ENCODE measurements around the gene GP1BB. TPM values are rescaled to one million over a fixed set of nuclear protein-coding genes. Genes with fewer than 3 reads are reported as not detected.

GP1BB gene
- polyA plus RNA-seq, 1 donor from 2014 or later, result 42.0 TPM

DNA sequence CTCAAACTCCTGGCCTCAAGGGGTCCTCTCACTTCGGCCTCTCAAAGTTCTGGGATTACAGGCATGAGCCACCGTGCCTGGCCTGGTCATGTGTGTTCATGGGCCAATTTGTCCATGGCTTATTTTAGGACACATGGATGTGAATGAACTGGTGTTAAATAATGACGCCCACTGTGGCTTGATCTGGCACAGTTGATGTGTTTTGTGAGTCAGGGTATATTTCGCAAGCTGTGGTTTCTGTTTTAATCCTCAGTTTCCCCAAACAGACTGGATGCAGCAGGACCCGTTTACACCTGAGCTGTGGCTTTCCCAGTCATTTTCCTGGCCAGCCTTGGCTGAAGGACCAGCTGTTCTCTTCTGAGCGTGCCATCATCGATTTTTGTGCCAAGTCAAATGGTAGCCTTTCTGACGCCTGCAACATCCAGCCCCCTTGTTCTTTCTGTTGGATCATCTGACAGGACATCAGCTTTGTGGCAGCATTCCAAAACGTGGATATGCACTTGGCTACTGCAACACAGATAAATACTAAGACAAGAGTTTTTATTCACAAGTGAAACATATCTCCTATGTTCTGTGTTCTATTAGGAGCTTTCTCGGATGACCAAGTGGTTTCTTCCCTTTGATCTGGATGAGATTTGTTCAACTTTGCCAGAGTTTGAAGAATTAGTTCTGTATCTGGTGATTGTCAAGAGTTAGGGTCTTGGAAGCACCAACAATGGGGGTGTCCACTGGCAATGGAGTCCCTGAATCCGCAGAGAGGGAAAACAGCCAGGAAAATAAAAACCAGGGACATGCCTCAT lies 49.0 kb upstream of the GP1BB start:
- Histone ChIP-seq H3K4me2 (ENCODE audit: low read length) (no peak overlapping the region), H3K9me2 (ENCODE audit: insufficient read depth, low read length) (no peaks in the 10 kb centered on the region), H3K9me3 (ENCODE audit: low read length) (no peaks in the 10 kb centered on the region)

DNA sequence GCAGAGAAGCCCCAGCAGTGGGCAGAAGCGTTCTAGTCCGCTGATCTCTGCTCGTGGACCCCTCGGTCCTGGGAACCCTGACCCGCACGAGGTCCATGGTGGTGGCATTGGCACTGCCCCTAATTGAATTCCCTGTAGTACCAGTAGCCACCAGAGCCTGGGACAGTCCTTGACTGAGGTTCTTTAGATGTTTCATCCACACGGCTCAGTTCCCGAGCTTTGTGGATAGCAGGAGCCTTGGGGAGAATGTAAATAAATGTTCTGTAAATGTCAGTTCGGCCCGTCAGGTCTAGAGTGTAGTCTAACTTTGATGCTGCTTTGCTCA lies 48.4 kb upstream of the GP1BB start:
- H3K4me2 ChIP-seq (ENCODE audit: low read length), result no peak overlapping the region
- no peak overlapping the region for H3K27ac ChIP-seq (ENCODE audit: low read length)
- no peaks in the 10 kb centered on the region for H3K27me3 ChIP-seq (ENCODE audit: insufficient read depth, low read depth, low read length)
- H3F3A ChIP-seq (ENCODE audit: insufficient read depth, low read length, poor library complexity, severe bottlenecking), result no peaks in the 10 kb centered on the region
- no peak for TF ChIP-seq SMC3 (conservative IDR thresholded peaks at IDR 0.05; ENCODE audit: poor library complexity)
- no peak for TF ChIP-seq MXI1 (conservative IDR thresholded peaks at IDR 0.05; ENCODE audit: poor library complexity, severe bottlenecking)
- TF ChIP-seq, protein P1, sequence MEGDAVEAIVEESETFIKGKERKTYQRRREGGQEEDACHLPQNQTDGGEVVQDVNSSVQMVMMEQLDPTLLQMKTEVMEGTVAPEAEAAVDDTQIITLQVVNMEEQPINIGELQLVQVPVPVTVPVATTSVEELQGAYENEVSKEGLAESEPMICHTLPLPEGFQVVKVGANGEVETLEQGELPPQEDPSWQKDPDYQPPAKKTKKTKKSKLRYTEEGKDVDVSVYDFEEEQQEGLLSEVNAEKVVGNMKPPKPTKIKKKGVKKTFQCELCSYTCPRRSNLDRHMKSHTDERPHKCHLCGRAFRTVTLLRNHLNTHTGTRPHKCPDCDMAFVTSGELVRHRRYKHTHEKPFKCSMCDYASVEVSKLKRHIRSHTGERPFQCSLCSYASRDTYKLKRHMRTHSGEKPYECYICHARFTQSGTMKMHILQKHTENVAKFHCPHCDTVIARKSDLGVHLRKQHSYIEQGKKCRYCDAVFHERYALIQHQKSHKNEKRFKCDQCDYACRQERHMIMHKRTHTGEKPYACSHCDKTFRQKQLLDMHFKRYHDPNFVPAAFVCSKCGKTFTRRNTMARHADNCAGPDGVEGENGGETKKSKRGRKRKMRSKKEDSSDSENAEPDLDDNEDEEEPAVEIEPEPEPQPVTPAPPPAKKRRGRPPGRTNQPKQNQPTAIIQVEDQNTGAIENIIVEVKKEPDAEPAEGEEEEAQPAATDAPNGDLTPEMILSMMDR (IDR thresholded peaks at IDR 0.05; ENCODE audit: poor library complexity, severe bottlenecking), result no peak
- TF ChIP-seq EZH2 (IDR thresholded peaks at IDR 0.05; ENCODE audit: borderline replicate concordance, insufficient read depth, low read length, poor library complexity, severe bottlenecking), result no peak
- TF ChIP-seq TAF1 (IDR thresholded peaks at IDR 0.05; ENCODE audit: low read depth), result no peak
- TF ChIP-seq EP300 (conservative IDR thresholded peaks at IDR 0.05; ENCODE audit: poor library complexity, severe bottlenecking), result no peak
- TF ChIP-seq, protein P2, sequence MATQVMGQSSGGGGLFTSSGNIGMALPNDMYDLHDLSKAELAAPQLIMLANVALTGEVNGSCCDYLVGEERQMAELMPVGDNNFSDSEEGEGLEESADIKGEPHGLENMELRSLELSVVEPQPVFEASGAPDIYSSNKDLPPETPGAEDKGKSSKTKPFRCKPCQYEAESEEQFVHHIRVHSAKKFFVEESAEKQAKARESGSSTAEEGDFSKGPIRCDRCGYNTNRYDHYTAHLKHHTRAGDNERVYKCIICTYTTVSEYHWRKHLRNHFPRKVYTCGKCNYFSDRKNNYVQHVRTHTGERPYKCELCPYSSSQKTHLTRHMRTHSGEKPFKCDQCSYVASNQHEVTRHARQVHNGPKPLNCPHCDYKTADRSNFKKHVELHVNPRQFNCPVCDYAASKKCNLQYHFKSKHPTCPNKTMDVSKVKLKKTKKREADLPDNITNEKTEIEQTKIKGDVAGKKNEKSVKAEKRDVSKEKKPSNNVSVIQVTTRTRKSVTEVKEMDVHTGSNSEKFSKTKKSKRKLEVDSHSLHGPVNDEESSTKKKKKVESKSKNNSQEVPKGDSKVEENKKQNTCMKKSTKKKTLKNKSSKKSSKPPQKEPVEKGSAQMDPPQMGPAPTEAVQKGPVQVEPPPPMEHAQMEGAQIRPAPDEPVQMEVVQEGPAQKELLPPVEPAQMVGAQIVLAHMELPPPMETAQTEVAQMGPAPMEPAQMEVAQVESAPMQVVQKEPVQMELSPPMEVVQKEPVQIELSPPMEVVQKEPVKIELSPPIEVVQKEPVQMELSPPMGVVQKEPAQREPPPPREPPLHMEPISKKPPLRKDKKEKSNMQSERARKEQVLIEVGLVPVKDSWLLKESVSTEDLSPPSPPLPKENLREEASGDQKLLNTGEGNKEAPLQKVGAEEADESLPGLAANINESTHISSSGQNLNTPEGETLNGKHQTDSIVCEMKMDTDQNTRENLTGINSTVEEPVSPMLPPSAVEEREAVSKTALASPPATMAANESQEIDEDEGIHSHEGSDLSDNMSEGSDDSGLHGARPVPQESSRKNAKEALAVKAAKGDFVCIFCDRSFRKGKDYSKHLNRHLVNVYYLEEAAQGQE (IDR thresholded peaks at IDR 0.05; ENCODE audit: borderline replicate concordance), result no peak
- TF ChIP-seq RAD21 (conservative IDR thresholded peaks at IDR 0.05), result no peak
- no peak for TF ChIP-seq POLR2AphosphoS5 (IDR thresholded peaks at IDR 0.05)
- H4K20me1 ChIP-seq (ENCODE audit: insufficient read depth), result no peaks in the 10 kb centered on the region
- no peak overlapping the region for H3K4me3 ChIP-seq (ENCODE audit: low read length)
- no peaks in the 10 kb centered on the region for H3K79me2 ChIP-seq (replicated peaks; ENCODE audit: insufficient read depth, low read length)
- no peaks in the 10 kb centered on the region for H3K36me3 ChIP-seq (ENCODE audit: insufficient read depth, low read length)
- no peak overlapping the region for H2AFZ ChIP-seq (ENCODE audit: low read depth, low read length)
- H3K9me2 ChIP-seq (ENCODE audit: insufficient read depth, low read length), result no peaks in the 10 kb centered on the region
- H3K9me3 ChIP-seq (ENCODE audit: low read length), result no peaks in the 10 kb centered on the region
- H3K9ac ChIP-seq (ENCODE audit: low read length), result no peak overlapping the region

More for the DNA sequence above, 49.0 kb upstream of the GP1BB start:
- Histone ChIP-seq H3K79me2 (replicated peaks; ENCODE audit: insufficient read depth, low read length) (no peaks in the 10 kb centered on the region), H3K4me3 (ENCODE audit: low read length) (no peak overlapping the region), H3K27ac (ENCODE audit: low read length) (no peak overlapping the region), H3K9ac (ENCODE audit: low read length) (no peak overlapping the region), H4K20me1 (ENCODE audit: insufficient read depth) (no peaks in the 10 kb centered on the region), H3F3A (ENCODE audit: insufficient read depth, low read length, poor library complexity, severe bottlenecking) (no peaks in the 10 kb centered on the region), H2AFZ (ENCODE audit: low read depth, low read length) (no peak overlapping the region), H3K27me3 (ENCODE audit: insufficient read depth, low read depth, low read length) (no peaks in the 10 kb centered on the region), H3K36me3 (ENCODE audit: insufficient read depth, low read length) (no peaks in the 10 kb centered on the region)
- TF ChIP-seq EZH2 (IDR thresholded peaks at IDR 0.05; ENCODE audit: borderline replicate concordance, insufficient read depth, low read length, poor library complexity, severe bottlenecking), result no peak
- TF ChIP-seq TAF1 (IDR thresholded peaks at IDR 0.05; ENCODE audit: low read depth), result no peak
- no peak for TF ChIP-seq RAD21 (conservative IDR thresholded peaks at IDR 0.05)
- no peak for TF ChIP-seq POLR2AphosphoS5 (IDR thresholded peaks at IDR 0.05)
- no peak for TF ChIP-seq EP300 (conservative IDR thresholded peaks at IDR 0.05; ENCODE audit: poor library complexity, severe bottlenecking)
- TF ChIP-seq SMC3 (conservative IDR thresholded peaks at IDR 0.05; ENCODE audit: poor library complexity), result no peak
- TF ChIP-seq, protein P1 (IDR thresholded peaks at IDR 0.05; ENCODE audit: poor library complexity, severe bottlenecking), result no peak
- TF ChIP-seq, protein P2 (IDR thresholded peaks at IDR 0.05; ENCODE audit: borderline replicate concordance), result no peak
- no peak for TF ChIP-seq MXI1 (conservative IDR thresholded peaks at IDR 0.05; ENCODE audit: poor library complexity, severe bottlenecking)
